ENCODE measurements around the gene SPATA31A6.
"Not testable (repeated sequence)": the region's sequence is repeated elsewhere in the genome, so short reads cannot be mapped to it uniquely, and the experiment has no call there.

GRCh38 chr9:42183359-42183758 is at the start of gene SPATA31A6:
- not testable (repeated sequence) for TF ChIP-seq POLR2AphosphoS5 (IDR thresholded peaks at IDR 0.05; ENCODE audit: low read depth, low read length); POLR2A (IDR thresholded peaks at IDR 0.05; ENCODE audit: low read depth, low read length); SPI1 (IDR thresholded peaks at IDR 0.05; ENCODE audit: low read depth, low read length); POU2F2 (IDR thresholded peaks at IDR 0.05; ENCODE audit: low read depth, low read length); PAX5 (IDR thresholded peaks at IDR 0.05; ENCODE audit: insufficient read depth, low read length, severe bottlenecking); TAF1 (IDR thresholded peaks at IDR 0.05; ENCODE audit: low read depth, low read length)
